DND-41 (cell line): ENCODE data around the gene SPSB4.

Source experiments
- ATAC-seq: fragments of 200-7000 bp; cut with Tn5 transposase; 3 replicates; pipeline ENCODE4 v1.9.1; 2021; ENCODE audit warnings: low read depth; ENCODE audit not compliant: insufficient read depth
- DNase-seq: peaks from one replicate; pipeline ENCODE4 v3.0.0-alpha.2; 2020
- H2AFZ ChIP-seq: 2 replicates; pipeline ENCODE4 v1.6.0; 2012; ENCODE audit warnings: low read depth, low read length
- H3K27ac ChIP-seq: 2 replicates; pipeline ENCODE4 v1.5.1; 2012; ENCODE audit warnings: low read length, inconsistent platforms
- H3K27me3 ChIP-seq: fragments of 200-600 bp; sonication (generic); 2 replicates; pipeline ENCODE4 v1.6.0; 2012; ENCODE audit warnings: low read length, mild to moderate bottlenecking, inconsistent platforms; ENCODE audit not compliant: insufficient read depth, poor library complexity
- H3K36me3 ChIP-seq: 2 replicates; pipeline ENCODE4 v1.5.1; 2012; ENCODE audit warnings: low read length, inconsistent platforms; ENCODE audit not compliant: insufficient read depth
- H3K4me1 ChIP-seq: 2 replicates; pipeline ENCODE4 v1.5.1; 2012; ENCODE audit warnings: mild to moderate bottlenecking, low read length; ENCODE audit not compliant: insufficient read depth
- H3K4me2 ChIP-seq: 2 replicates; pipeline ENCODE4 v1.6.0; 2012; ENCODE audit warnings: mild to moderate bottlenecking, moderate library complexity, low read length, inconsistent platforms; ENCODE audit not compliant: insufficient read depth
- H3K4me3 ChIP-seq, 2 experiments: fragments of 200-600 bp in 1 of 2; shearing (Covaris generic) in 1 of 2; 2 replicates each; pipeline ENCODE4 v1.5.1; 2012 to 2016; ENCODE audit warnings: inconsistent platforms in 2 of 2, low read length in 2 of 2, mild to moderate bottlenecking in 2 of 2, low read depth in 1 of 2, moderate library complexity in 1 of 2
- H3K79me2 ChIP-seq: 2 replicates; pipeline ENCODE4 v1.6.0; 2012; ENCODE audit warnings: low read length, inconsistent platforms; ENCODE audit not compliant: insufficient read depth
- H3K9ac ChIP-seq: 2 replicates; pipeline ENCODE4 v1.6.0; 2012; ENCODE audit warnings: low read depth, mild to moderate bottlenecking, inconsistent platforms, low read length, moderate library complexity
- H3K9me3 ChIP-seq: 2 replicates; pipeline ENCODE4 v1.5.1; 2012; ENCODE audit warnings: low read length, moderate library complexity, mild to moderate bottlenecking, inconsistent platforms; ENCODE audit not compliant: insufficient read depth, severe bottlenecking
- H4K20me1 ChIP-seq: 2 replicates; pipeline ENCODE4 v1.6.0; 2012; ENCODE audit warnings: low read length; ENCODE audit not compliant: insufficient read depth
- EZH2 ChIP-seq: IDR thresholded peaks from 3 replicates; pipeline ENCODE4 v1.6.1; 2012; ENCODE audit warnings: borderline replicate concordance, low read depth, mild to moderate bottlenecking, moderate library complexity, low read length, inconsistent platforms; ENCODE audit not compliant: severe bottlenecking
- TF ChIP-seq, protein P1 (sequence below): IDR thresholded peaks from 2 replicates; pipeline ENCODE4 v1.5.1; 2012; ENCODE audit warnings: borderline replicate concordance, low read length, moderate library complexity, mild to moderate bottlenecking; ENCODE audit not compliant: poor library complexity, severe bottlenecking; ENCODE audit errors: extremely low read depth

SPSB4 gene

GRCh38 chr3:141148169-141148568, 97.0 kb downstream of the SPSB4 start:
- H3K27ac ChIP-seq = no peak overlapping the region
- H3K9ac ChIP-seq = no peak overlapping the region
- ATAC-seq = no peak
- H3K4me1 ChIP-seq = no peaks in the 10 kb centered on the region
- no peak overlapping the region for H2AFZ ChIP-seq
- no peak for DNase-seq
- H3K36me3 ChIP-seq = peaks cover 17% of the 10 kb centered on the region
- H3K27me3 ChIP-seq = no peaks in the 10 kb centered on the region
- H4K20me1 ChIP-seq = peaks cover 3% of the 10 kb centered on the region; the same call in 1 of the 2 replicates
- H3K4me2 ChIP-seq = no peak overlapping the region
- no peak for TF ChIP-seq EZH2
- TF ChIP-seq, protein P1, sequence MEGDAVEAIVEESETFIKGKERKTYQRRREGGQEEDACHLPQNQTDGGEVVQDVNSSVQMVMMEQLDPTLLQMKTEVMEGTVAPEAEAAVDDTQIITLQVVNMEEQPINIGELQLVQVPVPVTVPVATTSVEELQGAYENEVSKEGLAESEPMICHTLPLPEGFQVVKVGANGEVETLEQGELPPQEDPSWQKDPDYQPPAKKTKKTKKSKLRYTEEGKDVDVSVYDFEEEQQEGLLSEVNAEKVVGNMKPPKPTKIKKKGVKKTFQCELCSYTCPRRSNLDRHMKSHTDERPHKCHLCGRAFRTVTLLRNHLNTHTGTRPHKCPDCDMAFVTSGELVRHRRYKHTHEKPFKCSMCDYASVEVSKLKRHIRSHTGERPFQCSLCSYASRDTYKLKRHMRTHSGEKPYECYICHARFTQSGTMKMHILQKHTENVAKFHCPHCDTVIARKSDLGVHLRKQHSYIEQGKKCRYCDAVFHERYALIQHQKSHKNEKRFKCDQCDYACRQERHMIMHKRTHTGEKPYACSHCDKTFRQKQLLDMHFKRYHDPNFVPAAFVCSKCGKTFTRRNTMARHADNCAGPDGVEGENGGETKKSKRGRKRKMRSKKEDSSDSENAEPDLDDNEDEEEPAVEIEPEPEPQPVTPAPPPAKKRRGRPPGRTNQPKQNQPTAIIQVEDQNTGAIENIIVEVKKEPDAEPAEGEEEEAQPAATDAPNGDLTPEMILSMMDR = no peak
- H3K9me3 ChIP-seq = no peaks in the 10 kb centered on the region
- H3K4me3 ChIP-seq = no peak overlapping the region
- peaks cover 11% of the 10 kb centered on the region; the same call in 1 of the 2 replicates for H3K79me2 ChIP-seq

DNA sequence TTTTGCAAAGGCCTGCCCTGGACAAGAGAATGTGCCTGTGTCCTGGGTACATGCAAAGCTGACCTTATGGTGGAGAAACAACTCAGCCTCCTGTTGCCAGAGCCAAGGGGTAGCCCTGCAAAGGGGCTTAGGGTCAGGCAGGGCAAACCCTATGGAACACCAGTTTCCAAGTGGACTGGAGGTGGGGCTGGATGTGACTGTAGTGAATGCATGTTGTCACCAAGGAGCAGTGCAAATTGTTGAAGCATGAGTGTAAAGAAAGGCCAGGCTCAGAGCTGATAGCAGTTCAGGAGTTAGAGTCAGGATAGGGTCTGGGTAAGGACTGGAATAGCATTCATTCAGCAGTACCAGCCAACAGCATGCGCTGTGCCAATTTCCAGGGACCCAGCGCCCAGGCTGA, 97.6 kb downstream of the SPSB4 start:
- no peaks in the 10 kb centered on the region for H3K27me3 ChIP-seq
- no peaks in the 10 kb centered on the region for H3K4me1 ChIP-seq
- no peak overlapping the region for H3K4me3 ChIP-seq
- peaks cover 3% of the 10 kb centered on the region; the same call in 1 of the 2 replicates for H4K20me1 ChIP-seq
- H3K79me2 ChIP-seq = peaks cover 10% of the 10 kb centered on the region; the same call in 1 of the 2 replicates
- ATAC-seq (no peak), DNase-seq (no peak)
- H3K9ac ChIP-seq = no peak overlapping the region
- no peak overlapping the region for H3K4me2 ChIP-seq
- H2AFZ ChIP-seq = no peak overlapping the region
- no peak overlapping the region for H3K27ac ChIP-seq
- H3K9me3 ChIP-seq = no peaks in the 10 kb centered on the region
- peaks cover 17% of the 10 kb centered on the region for H3K36me3 ChIP-seq
- TF ChIP-seq, protein P1 = no peak
- no peak for TF ChIP-seq EZH2

- H3K79me2 ChIP-seq = peaks cover 7% of the 10 kb centered on the region; the same call in 1 of the 2 replicates
- DNase-seq (no peak), ATAC-seq (no peak)
- H3K9me3 ChIP-seq = no peaks in the 10 kb centered on the region
- H2AFZ ChIP-seq = no peak overlapping the region
- H3K36me3 ChIP-seq = peaks cover 17% of the 10 kb centered on the region
- no peaks in the 10 kb centered on the region for H3K4me1 ChIP-seq
- no peak overlapping the region for H3K9ac ChIP-seq
- no peaks in the 10 kb centered on the region for H3K27me3 ChIP-seq
- no peak overlapping the region for H3K27ac ChIP-seq
- TF ChIP-seq, protein P1 = peak; percentile 23
- no peak for TF ChIP-seq EZH2
- peaks cover 3% of the 10 kb centered on the region; the same call in 1 of the 2 replicates for H4K20me1 ChIP-seq
- no peak overlapping the region for H3K4me3 ChIP-seq
- no peak overlapping the region for H3K4me2 ChIP-seq
Measured at GRCh38 chr3:141150081-141150830, 99.1 kb downstream of the SPSB4 start.
